Esophagus squamous epithelium (tissue), 4 donors: Measurements from ENCODE around the gene TUFM.

Experiments used
- POLR2A ChIP-seq, 4 donors: fragments of 450-650 bp; IDR thresholded peaks; one replicate each; pipeline ENCODE4 v1.6.1; 2017; ENCODE audit warnings: antibody characterized with exemption in 4 of 4, mild to moderate bottlenecking in 4 of 4, moderate library complexity in 3 of 4
- TF ChIP-seq, protein P1 (sequence below), 6 experiments: fragments of 450-650 bp in 4 of 6; fragments of 200-600 bp in 2 of 6; sonication (generic) in 2 of 6; IDR thresholded peaks; one replicate each; pipeline ENCODE4 v1.5.1; 2016 to 2019; ENCODE audit warnings: antibody characterized with exemption in 6 of 6, mild to moderate bottlenecking in 4 of 6, moderate library complexity in 4 of 6

DNA sequence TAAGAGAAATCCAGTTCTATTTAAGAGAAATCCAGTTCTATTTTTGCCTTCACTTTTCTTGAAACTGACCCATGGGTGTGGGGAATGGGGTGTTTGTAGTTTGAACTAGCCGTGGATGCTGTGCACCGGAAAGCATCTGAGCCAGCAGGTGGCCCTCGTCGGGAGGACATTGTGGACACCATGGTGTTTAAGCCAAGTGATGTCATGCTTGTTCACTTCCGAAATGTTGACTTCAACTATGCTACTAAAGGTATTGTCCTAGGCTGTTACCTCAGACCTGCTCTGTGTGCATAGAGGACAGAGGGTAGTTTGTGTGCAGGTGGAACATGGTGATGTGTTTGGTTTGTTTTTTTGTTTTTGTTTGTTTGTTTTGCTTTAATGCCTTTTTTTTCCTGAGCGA lies 20.0 kb downstream of the TUFM start:
- TF ChIP-seq, protein P1, sequence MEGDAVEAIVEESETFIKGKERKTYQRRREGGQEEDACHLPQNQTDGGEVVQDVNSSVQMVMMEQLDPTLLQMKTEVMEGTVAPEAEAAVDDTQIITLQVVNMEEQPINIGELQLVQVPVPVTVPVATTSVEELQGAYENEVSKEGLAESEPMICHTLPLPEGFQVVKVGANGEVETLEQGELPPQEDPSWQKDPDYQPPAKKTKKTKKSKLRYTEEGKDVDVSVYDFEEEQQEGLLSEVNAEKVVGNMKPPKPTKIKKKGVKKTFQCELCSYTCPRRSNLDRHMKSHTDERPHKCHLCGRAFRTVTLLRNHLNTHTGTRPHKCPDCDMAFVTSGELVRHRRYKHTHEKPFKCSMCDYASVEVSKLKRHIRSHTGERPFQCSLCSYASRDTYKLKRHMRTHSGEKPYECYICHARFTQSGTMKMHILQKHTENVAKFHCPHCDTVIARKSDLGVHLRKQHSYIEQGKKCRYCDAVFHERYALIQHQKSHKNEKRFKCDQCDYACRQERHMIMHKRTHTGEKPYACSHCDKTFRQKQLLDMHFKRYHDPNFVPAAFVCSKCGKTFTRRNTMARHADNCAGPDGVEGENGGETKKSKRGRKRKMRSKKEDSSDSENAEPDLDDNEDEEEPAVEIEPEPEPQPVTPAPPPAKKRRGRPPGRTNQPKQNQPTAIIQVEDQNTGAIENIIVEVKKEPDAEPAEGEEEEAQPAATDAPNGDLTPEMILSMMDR (IDR thresholded peaks at IDR 0.05), result no peak
- no peak for TF ChIP-seq POLR2A (IDR thresholded peaks at IDR 0.05)
